HUES6 (cell line): ENCODE data around the gene SPATA3.
A peak's percentile ranks its signal among the peaks of the same experiment; 100 is the strongest.

Experiments
- H3K27ac ChIP-seq: 2 replicates; pipeline ENCODE4 v1.7.0; 2013; ENCODE audit warnings: low read depth, mild to moderate bottlenecking, low read length, inconsistent platforms
- H3K27me3 ChIP-seq: 2 replicates; pipeline ENCODE4 v1.6.1; 2013; ENCODE audit warnings: low read length; ENCODE audit not compliant: control insufficient read depth, insufficient read depth
- H3K36me3 ChIP-seq: 2 replicates; pipeline ENCODE4 v1.6.1; 2013; ENCODE audit warnings: low read length; ENCODE audit not compliant: control insufficient read depth, insufficient read depth
- H3K4me1 ChIP-seq: 2 replicates; pipeline ENCODE4 v1.6.1; 2013; ENCODE audit warnings: low read length; ENCODE audit not compliant: control insufficient read depth, insufficient read depth
- H3K4me3 ChIP-seq: 2 replicates; pipeline ENCODE4 v1.5.1; 2013; ENCODE audit warnings: low read depth, low read length
- H3K9ac ChIP-seq: one replicate; pipeline ENCODE4 v1.6.1; 2013; ENCODE audit warnings: mild to moderate bottlenecking, low read length
- H3K9me3 ChIP-seq: 2 replicates; pipeline ENCODE4 v1.6.1; 2013; ENCODE audit warnings: low read depth, low read length; ENCODE audit not compliant: control insufficient read depth, insufficient read depth

The SPATA3 gene

GRCh38 chr2:231038483-231039293 is 42.8 kb downstream of the SPATA3 start:
- Histone ChIP-seq H3K4me3 (peak overlapping the region; percentile 83), H3K27me3 (peaks cover 69% of the 10 kb centered on the region), H3K4me1 (peaks cover 8% of the 10 kb centered on the region; the same call in 1 of the 2 replicates), H3K27ac (no peak overlapping the region), H3K9me3 (no peaks in the 10 kb centered on the region), H3K9ac (no peak overlapping the region), H3K36me3 (no peaks in the 10 kb centered on the region)

- Histone ChIP-seq H3K4me1 (peaks cover 8% of the 10 kb centered on the region; the same call in 1 of the 2 replicates), H3K36me3 (no peaks in the 10 kb centered on the region), H3K27me3 (peaks cover 63% of the 10 kb centered on the region), H3K27ac (no peak overlapping the region), H3K9me3 (no peaks in the 10 kb centered on the region), H3K4me3 (no peak overlapping the region), H3K9ac (no peak overlapping the region)
Observed at GRCh38 chr2:231039294-231039664, 43.4 kb downstream of the SPATA3 start.

GRCh38 chr2:231039821-231040364 is 44.0 kb downstream of the SPATA3 start:
- peaks cover 8% of the 10 kb centered on the region; the same call in 1 of the 2 replicates for H3K4me1 ChIP-seq
- no peak overlapping the region for H3K4me3 ChIP-seq
- H3K27ac ChIP-seq, result no peak overlapping the region
- no peak overlapping the region for H3K9ac ChIP-seq
- no peaks in the 10 kb centered on the region for H3K9me3 ChIP-seq
- H3K27me3 ChIP-seq, result peaks cover 58% of the 10 kb centered on the region
- H3K36me3 ChIP-seq, result no peaks in the 10 kb centered on the region

- H3K9ac ChIP-seq, result no peak overlapping the region
- peaks cover 8% of the 10 kb centered on the region; the same call in 1 of the 2 replicates for H3K4me1 ChIP-seq
- no peaks in the 10 kb centered on the region for H3K9me3 ChIP-seq
- no peak overlapping the region for H3K27ac ChIP-seq
- no peaks in the 10 kb centered on the region for H3K36me3 ChIP-seq
- H3K27me3 ChIP-seq, result peaks cover 46% of the 10 kb centered on the region
- no peak overlapping the region for H3K4me3 ChIP-seq
Observed at GRCh38 chr2:231041061-231041689, 45.3 kb downstream of the SPATA3 start.

GRCh38 chr2:231043796-231044195 is 47.9 kb downstream of the SPATA3 start:
- Histone ChIP-seq H3K4me3 (no peak overlapping the region), H3K9ac (no peak overlapping the region), H3K27me3 (peaks cover 23% of the 10 kb centered on the region), H3K27ac (no peak overlapping the region), H3K36me3 (no peaks in the 10 kb centered on the region), H3K9me3 (no peaks in the 10 kb centered on the region), H3K4me1 (peaks cover 4% of the 10 kb centered on the region; the same call in 1 of the 2 replicates)

GRCh38 chr2:231046916-231047273 is 51.0 kb downstream of the SPATA3 start:
- Histone ChIP-seq H3K27ac (no peak overlapping the region), H3K4me1 (no peaks in the 10 kb centered on the region), H3K9me3 (no peaks in the 10 kb centered on the region), H3K4me3 (no peak overlapping the region), H3K27me3 (peaks cover 18% of the 10 kb centered on the region), H3K9ac (no peak overlapping the region), H3K36me3 (no peaks in the 10 kb centered on the region)

- H3K9me3 ChIP-seq, result no peaks in the 10 kb centered on the region
- peaks cover 23% of the 10 kb centered on the region for H3K27me3 ChIP-seq
- no peak overlapping the region for H3K27ac ChIP-seq
- H3K36me3 ChIP-seq, result no peaks in the 10 kb centered on the region
- H3K9ac ChIP-seq, result no peak overlapping the region
- H3K4me1 ChIP-seq, result 0 out of 2 replicates have a peak, but pooled peaks cover 3% of the 10 kb centered on the region
- H3K4me3 ChIP-seq, result no peak overlapping the region
Observed at GRCh38 chr2:231047274-231047922, 51.5 kb downstream of the SPATA3 start.

- Histone ChIP-seq H3K36me3 (no peaks in the 10 kb centered on the region), H3K9me3 (no peaks in the 10 kb centered on the region), H3K4me1 (0 out of 2 replicates have a peak, but pooled peaks cover 5% of the 10 kb centered on the region), H3K27me3 (peaks cover 30% of the 10 kb centered on the region), H3K27ac (no peak overlapping the region), H3K4me3 (no peak overlapping the region), H3K9ac (no peak overlapping the region)
Observed at GRCh38 chr2:231047923-231048915, 52.3 kb downstream of the SPATA3 start.

- no peak overlapping the region for H3K27ac ChIP-seq
- no peak overlapping the region for H3K9ac ChIP-seq
- no peaks in the 10 kb centered on the region for H3K9me3 ChIP-seq
Observed at GRCh38 chr2:231049286-231050017, 53.5 kb downstream of the SPATA3 start.

More at GRCh38 chr2:231049286-231050017, 53.5 kb downstream of the SPATA3 start:
- Histone ChIP-seq H3K4me1 (0 out of 2 replicates have a peak, but pooled peaks cover 5% of the 10 kb centered on the region), H3K36me3 (no peaks in the 10 kb centered on the region), H3K4me3 (no peak overlapping the region), H3K27me3 (peaks cover 41% of the 10 kb centered on the region)
